HL-60 (cell line): ENCODE results near the gene OR1F1.
"Not testable (repeated sequence)": the region's sequence is repeated elsewhere in the genome, so short reads cannot be mapped to it uniquely, and the experiment has no call there.

Experiments used
- POLR2AphosphoS5 ChIP-seq: IDR thresholded peaks from 2 replicates; pipeline ENCODE4 v1.6.1; 2012; ENCODE audit warnings: low read depth
- TF ChIP-seq, protein P1 (sequence below): IDR thresholded peaks from one replicate; pipeline ENCODE4 v1.5.1; 2011; ENCODE audit warnings: low read length, control low read depth, inconsistent platforms; ENCODE audit not compliant: insufficient read depth

DNA sequence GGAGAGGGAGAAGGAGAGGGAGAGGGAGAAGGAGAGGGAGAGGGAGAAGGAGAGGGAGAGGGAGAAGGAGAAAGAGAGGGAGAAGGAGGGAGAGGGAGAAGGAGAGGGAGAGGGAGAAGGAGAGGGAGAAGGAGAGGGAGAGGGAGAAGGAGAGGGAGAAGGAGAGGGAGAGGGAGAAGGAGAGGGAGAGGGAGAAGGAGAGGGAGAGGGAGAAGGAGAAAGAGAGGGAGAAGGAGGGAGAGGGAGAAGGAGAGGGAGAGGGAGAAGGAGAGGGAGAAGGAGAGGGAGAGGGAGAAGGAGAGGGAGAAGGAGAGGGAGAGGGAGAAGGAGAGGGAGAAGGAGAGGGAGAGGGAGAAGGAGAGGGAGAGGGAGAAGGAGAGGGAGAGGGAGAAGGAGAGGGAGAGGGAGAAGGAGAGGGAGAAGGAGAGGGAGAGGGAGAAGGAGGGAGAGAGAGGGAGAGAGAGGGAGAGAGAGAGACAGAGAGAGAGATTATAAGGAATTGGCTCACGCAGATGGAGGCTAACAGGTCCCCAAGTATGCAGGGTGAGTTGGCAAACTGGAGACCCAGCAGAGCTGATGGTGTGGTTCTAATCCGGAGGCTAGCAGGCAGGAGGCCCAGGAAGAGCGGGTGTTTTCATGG lies 9.8 kb downstream of the OR1F1 start:
- TF ChIP-seq POLR2AphosphoS5 = not testable (repeated sequence)
- TF ChIP-seq, protein P1, sequence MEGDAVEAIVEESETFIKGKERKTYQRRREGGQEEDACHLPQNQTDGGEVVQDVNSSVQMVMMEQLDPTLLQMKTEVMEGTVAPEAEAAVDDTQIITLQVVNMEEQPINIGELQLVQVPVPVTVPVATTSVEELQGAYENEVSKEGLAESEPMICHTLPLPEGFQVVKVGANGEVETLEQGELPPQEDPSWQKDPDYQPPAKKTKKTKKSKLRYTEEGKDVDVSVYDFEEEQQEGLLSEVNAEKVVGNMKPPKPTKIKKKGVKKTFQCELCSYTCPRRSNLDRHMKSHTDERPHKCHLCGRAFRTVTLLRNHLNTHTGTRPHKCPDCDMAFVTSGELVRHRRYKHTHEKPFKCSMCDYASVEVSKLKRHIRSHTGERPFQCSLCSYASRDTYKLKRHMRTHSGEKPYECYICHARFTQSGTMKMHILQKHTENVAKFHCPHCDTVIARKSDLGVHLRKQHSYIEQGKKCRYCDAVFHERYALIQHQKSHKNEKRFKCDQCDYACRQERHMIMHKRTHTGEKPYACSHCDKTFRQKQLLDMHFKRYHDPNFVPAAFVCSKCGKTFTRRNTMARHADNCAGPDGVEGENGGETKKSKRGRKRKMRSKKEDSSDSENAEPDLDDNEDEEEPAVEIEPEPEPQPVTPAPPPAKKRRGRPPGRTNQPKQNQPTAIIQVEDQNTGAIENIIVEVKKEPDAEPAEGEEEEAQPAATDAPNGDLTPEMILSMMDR = not testable (repeated sequence)
